B cell (primary cell): ENCODE data around the gene ZNF420. TPM values are rescaled to one million over a fixed set of nuclear protein-coding genes. Genes with fewer than 3 reads are reported as not detected.
"Not testable (repeated sequence)": the region's sequence is repeated elsewhere in the genome, so short reads cannot be mapped to it uniquely, and the experiment has no call there.

Experiments used
- ATAC-seq: fragments of 200-7000 bp; cut with Tn5 transposase; one replicate; pipeline ENCODE4 v1.10.0; 2021; ENCODE audit warnings: low read depth, mild to moderate bottlenecking, moderate number of reproducible peaks, moderate library complexity
- CTCF ChIA-PET: fragments of 350-600 bp; sonication (Branson Sonifier 250); formaldehyde crosslinking; loops from one replicate; lab custom pipeline; 2021; ENCODE audit warnings: antibody characterized with exemption, inconsistent platforms; lab: Charles Lee
- POLR2A ChIA-PET: fragments of 350-600 bp; sonication (Branson Sonifier 250); formaldehyde crosslinking; loops from one replicate; lab custom pipeline; 2021; ENCODE audit warnings: antibody characterized with exemption; lab: Charles Lee
- DNase-seq: peaks from one replicate; pipeline ENCODE4 v3.0.0; 2013
- H2AFZ ChIP-seq: 2 replicates; pipeline ENCODE4 v1.6.1; 2012; ENCODE audit warnings: mild to moderate bottlenecking, low read depth, low read length; ENCODE audit not compliant: insufficient read depth, poor library complexity, severe bottlenecking
- H3K27ac ChIP-seq, 2 donors: 1 replicate in 1 of 2; 2 replicates in 1 of 2; pipeline ENCODE4 v1.5.1; 2012 to 2013; ENCODE audit warnings: low read length in 2 of 2, mild to moderate bottlenecking in 2 of 2, moderate library complexity in 1 of 2
- H3K27me3 ChIP-seq, 4 experiments: fragments of 200-600 bp in 1 of 4; sonication (generic) in 1 of 4; replicated peaks in 1 of 4; 1 replicate in 2 of 4; 2 replicates in 2 of 4; pipeline versions ENCODE4 v1.6.1 to v1.7.0; 2013 to 2016; ENCODE audit warnings: low read length in 3 of 4, mild to moderate bottlenecking in 2 of 4, mixed read lengths in 1 of 4, moderate library complexity in 1 of 4; ENCODE audit not compliant: insufficient read depth in 4 of 4, control insufficient read depth in 3 of 4; ENCODE audit errors: control extremely low read depth in 1 of 4
- H3K36me3 ChIP-seq, 2 experiments: replicated peaks in 1 of 2; 1 replicate in 1 of 2; 2 replicates in 1 of 2; pipeline versions ENCODE4 v1.6.1 to v1.7.1; 2013; ENCODE audit warnings: low read length in 1 of 2; ENCODE audit not compliant: insufficient read depth in 2 of 2, control insufficient read depth in 1 of 2; ENCODE audit errors: control extremely low read depth in 1 of 2, extremely low read depth in 1 of 2
- H3K4me1 ChIP-seq, 2 donors: fragments of 200-600 bp in 1 of 2; sonication (generic) in 1 of 2; 1 replicate in 1 of 2; 2 replicates in 1 of 2; pipeline versions ENCODE4 v1.5.1 to v1.6.1; 2013 to 2017; ENCODE audit warnings: low read length in 2 of 2; ENCODE audit not compliant: control insufficient read depth in 2 of 2, insufficient read depth in 2 of 2
- H3K4me2 ChIP-seq: replicated peaks from 2 replicates; pipeline ENCODE3; 2012; ENCODE audit warnings: mild to moderate bottlenecking, low read depth, low read length; ENCODE audit not compliant: poor library complexity, severe bottlenecking
- H3K4me3 ChIP-seq, 5 experiments: fragments of 200-600 bp in 1 of 5; sonication (generic) in 1 of 5; 1 replicate in 3 of 5; 2 replicates in 2 of 5; pipeline versions ENCODE4 v1.5.1 to v1.7.0; 2011 to 2016; ENCODE audit warnings: low read length in 4 of 5, mild to moderate bottlenecking in 4 of 5, low read depth in 2 of 5, control low read depth in 1 of 5, moderate library complexity in 1 of 5; ENCODE audit not compliant: insufficient read depth in 1 of 5; ENCODE audit errors: control extremely low read depth in 1 of 5, extremely low read depth in 1 of 5
- H3K79me2 ChIP-seq: fragments of 200-600 bp; sonication (generic); one replicate; pipeline ENCODE4 v1.6.0; 2016; ENCODE audit warnings: low read length; ENCODE audit not compliant: control insufficient read depth, insufficient read depth
- H3K9ac ChIP-seq: fragments of 200-600 bp; sonication (generic); 2 replicates; pipeline ENCODE4 v1.6.1; 2017; ENCODE audit warnings: mild to moderate bottlenecking, low read length, moderate library complexity
- H3K9me3 ChIP-seq, 3 donors: one replicate each; pipeline versions ENCODE4 v1.6.1 to v1.7.1; 2013; ENCODE audit warnings: low read length in 2 of 3; ENCODE audit not compliant: control insufficient read depth in 2 of 3, insufficient read depth in 1 of 3; ENCODE audit errors: control extremely low read depth in 1 of 3
- H4K20me1 ChIP-seq: 2 replicates; pipeline ENCODE4 v1.6.0; 2012; ENCODE audit warnings: mild to moderate bottlenecking, low read length; ENCODE audit not compliant: insufficient read depth, control insufficient read depth, poor library complexity, severe bottlenecking
- H3K27ac Mint-ChIP-seq: one replicate; pipeline ENCODE4 v1.8.0; 2021; ENCODE audit warnings: mixed read lengths
- H3K27me3 Mint-ChIP-seq: one replicate; pipeline ENCODE4 v1.8.0; 2021; ENCODE audit warnings: mixed read lengths
- H3K4me1 Mint-ChIP-seq: one replicate; pipeline ENCODE4 v1.8.0; 2021; ENCODE audit warnings: mixed read lengths
- H3K4me3 Mint-ChIP-seq: one replicate; pipeline ENCODE4 v1.8.0; 2021; ENCODE audit warnings: mixed read lengths
- H3K9me3 Mint-ChIP-seq: one replicate; pipeline ENCODE4 v1.8.0; 2022; ENCODE audit warnings: mixed read lengths; ENCODE audit not compliant: insufficient read depth
- CTCF ChIP-seq: fragments of 200-600 bp; IDR thresholded peaks from one replicate; pipeline ENCODE4 v1.8.0; 2022; ENCODE audit warnings: antibody characterized with exemption, mild to moderate bottlenecking
- EZH2 ChIP-seq: IDR thresholded peaks from 2 replicates; pipeline ENCODE4 v1.6.1; 2012; ENCODE audit warnings: borderline replicate concordance, low read depth, mild to moderate bottlenecking, moderate library complexity, low read length; ENCODE audit not compliant: insufficient read depth, poor library complexity, severe bottlenecking
- WGBS: methylation state at CpG from one replicate; pipeline ENCODE4 v1.1.5; 2013; ENCODE audit warnings: missing lambda C conversion rate; ENCODE audit not compliant: insufficient coverage; 5-methylcytosine and 5-hydroxymethylcytosine counted together
- intact Hi-C: fragments of 100-400 bp; cut with micrococcal nuclease; formaldehyde crosslinking; loops from one replicate; pipeline ENCODE4 v1.10.0; 2022
- polyA plus RNA-seq: library from polyadenylated mRNA; depleted of rRNA; stranded (reverse); fragments of >200 nt; gene quantifications from 2 replicates; pipeline ENCODE4 v1.2.3, GENCODE V29; 2012
- total RNA-seq, 2 donors: library from RNA; stranded (reverse); fragments of 120-200 nt in 1 of 2; gene quantifications; 1 replicate in 1 of 2; 2 replicates in 1 of 2; pipeline versions ENCODE4 v1.2.3 to v1.2.4, GENCODE V29; 2013 to 2022

Gene ZNF420
- total and polyA plus RNA-seq, 2 donors (not counting 1 experiment from before 2014, with no cell fraction given): 10.4 to 17.4 TPM

- H3K36me3 ChIP-seq: peaks cover 6 to 38% of the 10 kb centered on the region in 2 experiments
- peaks cover 43% of the 10 kb centered on the region for H3K9me3 Mint-ChIP-seq
- H3K27me3 Mint-ChIP-seq: no peaks in the 10 kb centered on the region
- no peaks in the 10 kb centered on the region for H3K4me1 ChIP-seq
- no peak overlapping the region for H3K9ac ChIP-seq
- no peaks in the 10 kb centered on the region for H4K20me1 ChIP-seq
- H3K4me2 ChIP-seq: no peak overlapping the region
- H3K9me3 ChIP-seq: peaks cover 2 to 54% (median 52%) of the 10 kb centered on the region in 3 donors
- DNase-seq: no peak
- intact Hi-C loops: no loop called here
- H3K4me1 Mint-ChIP-seq: no peaks in the 10 kb centered on the region
- POLR2A ChIA-PET: no interaction called here
- no peaks in the 10 kb centered on the region for H3K79me2 ChIP-seq
- H3K27ac Mint-ChIP-seq: no peak overlapping the region
- CTCF ChIA-PET: no interaction called here
- 90% methylated on average over 2 of the region's 9 CpGs for WGBS
- no peak overlapping the region for H3K27ac ChIP-seq
- no peak for ATAC-seq
- no peak for TF ChIP-seq EZH2
- TF ChIP-seq CTCF: peak; percentile 32
- no peak overlapping the region for H2AFZ ChIP-seq
- no peaks in the 10 kb centered on the region for H3K27me3 ChIP-seq
- H3K4me3 ChIP-seq: peak overlapping the region in 1 of 5 experiments; percentile 10
- H3K4me3 Mint-ChIP-seq: no peak overlapping the region
Measured at GRCh38 chr19:37114001-37114400, 35.8 kb downstream of the ZNF420 start.

- H3K36me3 ChIP-seq, intact Hi-C loops, H3K4me1 ChIP-seq, H3K79me2 ChIP-seq, H3K27ac ChIP-seq, H3K4me1 Mint-ChIP-seq, H3K9ac ChIP-seq, H3K27ac Mint-ChIP-seq, H4K20me1 ChIP-seq, H3K4me3 Mint-ChIP-seq, DNase-seq, CTCF ChIA-PET, POLR2A ChIA-PET, H3K27me3 ChIP-seq, H2AFZ ChIP-seq, H3K27me3 Mint-ChIP-seq, H3K4me2 ChIP-seq, H3K4me3 ChIP-seq, ATAC-seq: not testable (repeated sequence)
- H3K9me3 Mint-ChIP-seq: peaks cover 18% of the 10 kb centered on the region
- no CpG with 5 or more reads among the region's 3 CpGs for WGBS
- peaks cover 11 to 40% (median 16%) of the 10 kb centered on the region in 3 donors for H3K9me3 ChIP-seq
Measured at GRCh38 chr19:37122093-37122492, 43.9 kb downstream of the ZNF420 start.
